Muscle of arm (tissue), 12 donors: ENCODE results near the gene CRY1. TPM values are rescaled to one million over a fixed set of nuclear protein-coding genes. Genes with fewer than 3 reads are reported as not detected.

Source experiments
- DNase-seq: peaks from one replicate; pipeline ENCODE4 v3.0.0-alpha.2; 2013
- polyA plus RNA-seq, 12 donors: library from polyadenylated mRNA; unstranded; fragments of 120-200 nt; gene quantifications; one replicate each; pipeline ENCODE4 v1.2.1, GENCODE V29; 2013; ENCODE audit not compliant: insufficient read length in 12 of 12

CRY1 gene
- polyA plus RNA-seq, 12 donors = 13.3 to 30.3 (median 16.9) TPM; not detected in 1

GRCh38 chr12:106974511-106974910, 118.8 kb downstream of the CRY1 start:
- DNase-seq = no peak

GRCh38 chr12:106973545-106973944, 119.8 kb downstream of the CRY1 start:
- DNase-seq = no peak

GRCh38 chr12:106971065-106971464, 122.3 kb downstream of the CRY1 start:
- no peak for DNase-seq

GRCh38 chr12:106964526-106964925, 128.8 kb downstream of the CRY1 start:
- DNase-seq = no peak

DNA sequence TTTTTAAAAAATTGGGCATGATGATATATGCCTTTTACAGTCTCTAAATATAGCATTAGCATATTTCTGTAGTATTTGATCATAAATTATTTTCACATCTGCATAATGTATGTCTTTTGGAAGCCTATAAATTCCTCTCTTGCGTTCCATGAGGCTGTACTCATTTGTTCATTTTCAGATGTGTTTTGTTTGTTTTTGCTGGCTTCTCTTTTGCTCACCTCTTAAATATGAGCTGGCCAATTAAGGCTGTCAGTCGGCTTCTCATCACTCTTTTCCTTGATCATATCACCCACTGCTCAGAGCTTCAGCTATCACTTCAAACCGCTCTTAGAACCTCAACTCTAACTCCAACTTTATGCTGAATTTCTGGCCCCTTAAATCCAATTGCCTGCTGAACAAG, 131.1 kb downstream of the CRY1 start:
- no peak for DNase-seq

DNA sequence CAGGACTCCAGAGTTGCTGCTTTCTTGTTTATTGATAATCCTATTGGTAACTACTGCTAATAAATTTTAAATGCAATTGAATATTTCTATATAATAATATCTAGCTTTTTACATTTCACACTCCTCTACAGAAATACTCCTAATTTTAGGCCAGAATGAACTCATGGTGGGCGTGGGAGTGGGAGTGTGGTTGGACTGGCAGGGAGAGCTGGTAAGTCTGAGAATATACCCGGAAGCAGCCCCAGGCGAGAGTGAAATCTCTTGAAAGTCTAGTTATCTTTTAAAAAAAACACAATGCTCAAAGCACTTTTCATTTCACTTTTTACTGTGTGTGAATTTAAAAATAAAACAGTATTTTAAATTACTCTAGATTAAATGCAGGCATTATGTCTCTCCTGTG, 132.9 kb downstream of the CRY1 start:
- DNase-seq = no peak

DNA sequence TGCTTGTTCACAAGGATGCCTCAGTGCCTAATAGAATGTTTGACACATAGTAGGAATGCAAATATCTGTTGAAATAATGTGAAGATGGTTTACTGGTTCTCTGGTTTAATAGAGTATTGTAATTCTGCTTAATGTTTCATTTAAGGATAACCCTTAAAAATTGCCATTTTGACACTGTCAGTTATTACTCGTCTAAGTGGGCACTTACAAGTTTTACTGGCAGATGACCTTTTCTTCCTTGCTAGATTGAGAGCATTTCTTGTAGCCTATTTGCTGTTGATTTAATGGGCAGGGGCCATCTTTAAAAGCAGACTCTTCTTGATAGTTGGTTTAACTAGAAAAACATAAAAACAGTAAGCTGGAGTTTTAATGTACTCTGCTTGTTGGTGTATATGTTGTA, 135.8 kb downstream of the CRY1 start:
- DNase-seq = no peak

GRCh38 chr12:106956048-106956578, 137.2 kb downstream of the CRY1 start:
- DNase-seq = peak; percentile 76

- peak; percentile 98 for DNase-seq
Observed at GRCh38 chr12:106955377-106956047, 137.8 kb downstream of the CRY1 start, which contains the start of gene TMEM263. TMEM263 (plus strand) TSS chr12:106955907; CDS start chr12:106967117, 11,210 bp downstream.

DNA sequence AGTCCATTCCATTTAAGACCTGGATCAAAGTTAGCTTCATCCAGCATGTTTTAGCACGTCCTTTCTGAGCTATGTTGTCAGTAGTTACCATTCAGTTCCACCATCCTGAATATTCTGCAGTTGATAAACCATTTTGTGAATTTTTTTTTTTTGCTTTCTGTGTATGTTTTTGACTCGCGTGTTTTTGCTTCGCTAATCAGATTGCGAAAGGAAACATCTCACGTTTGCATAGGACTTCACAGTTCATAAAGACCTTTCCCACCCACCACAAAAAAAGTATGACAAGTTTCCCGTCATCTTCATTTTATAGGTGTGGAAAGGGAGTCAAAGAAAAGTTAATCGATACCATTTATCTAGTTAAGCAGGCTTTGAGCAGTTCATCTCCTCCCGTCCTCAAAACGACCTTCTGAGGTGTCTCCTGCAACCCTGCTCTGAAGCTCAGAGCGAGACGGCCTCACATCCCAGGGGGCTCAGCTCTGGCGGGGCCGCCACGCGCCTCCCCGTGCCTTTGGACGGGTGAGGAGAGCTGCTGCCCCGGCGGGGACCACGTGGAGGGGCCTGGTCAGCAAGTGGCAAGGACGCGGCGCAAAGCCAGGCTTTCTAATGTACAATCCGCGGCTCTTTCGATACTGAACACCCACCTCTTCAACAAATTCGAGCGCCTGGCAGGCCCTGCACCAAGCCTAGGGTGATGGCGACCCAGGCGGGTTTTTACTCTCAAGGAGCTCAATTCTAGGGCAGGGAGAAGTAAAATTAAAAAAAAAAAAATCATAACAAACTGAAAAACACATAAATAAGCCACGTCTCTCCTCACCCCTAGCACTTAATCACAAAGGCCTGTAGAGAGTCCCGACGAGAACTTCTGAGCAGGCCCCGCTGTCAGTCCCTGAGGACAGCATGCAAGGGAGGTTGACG, 138.6 kb downstream of the CRY1 start:
- no peak for DNase-seq

- DNase-seq = no peak
Observed at GRCh38 chr12:106953352-106954250, 139.7 kb downstream of the CRY1 start.

DNA sequence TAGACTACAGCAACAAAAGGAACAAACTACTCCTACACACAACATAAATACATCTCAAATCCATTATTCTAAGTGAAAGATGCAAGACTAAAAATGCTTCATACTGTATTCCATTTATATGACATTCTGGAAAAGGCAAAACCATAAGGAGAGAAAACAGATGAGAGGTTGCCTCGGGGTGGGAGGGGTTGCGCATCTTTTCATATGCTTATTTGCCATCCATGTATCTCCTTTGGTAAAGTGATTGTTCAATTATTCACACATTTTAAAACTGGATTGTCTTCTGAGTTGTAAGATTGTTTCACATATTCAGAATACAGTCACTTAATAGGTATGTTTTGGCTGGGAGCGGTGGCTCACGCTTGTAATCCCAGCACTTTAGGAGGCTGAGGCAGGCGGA, 142.8 kb downstream of the CRY1 start:
- no peak for DNase-seq

- DNase-seq = no peak
Observed at GRCh38 chr12:106947461-106947860, 145.9 kb downstream of the CRY1 start.

DNA sequence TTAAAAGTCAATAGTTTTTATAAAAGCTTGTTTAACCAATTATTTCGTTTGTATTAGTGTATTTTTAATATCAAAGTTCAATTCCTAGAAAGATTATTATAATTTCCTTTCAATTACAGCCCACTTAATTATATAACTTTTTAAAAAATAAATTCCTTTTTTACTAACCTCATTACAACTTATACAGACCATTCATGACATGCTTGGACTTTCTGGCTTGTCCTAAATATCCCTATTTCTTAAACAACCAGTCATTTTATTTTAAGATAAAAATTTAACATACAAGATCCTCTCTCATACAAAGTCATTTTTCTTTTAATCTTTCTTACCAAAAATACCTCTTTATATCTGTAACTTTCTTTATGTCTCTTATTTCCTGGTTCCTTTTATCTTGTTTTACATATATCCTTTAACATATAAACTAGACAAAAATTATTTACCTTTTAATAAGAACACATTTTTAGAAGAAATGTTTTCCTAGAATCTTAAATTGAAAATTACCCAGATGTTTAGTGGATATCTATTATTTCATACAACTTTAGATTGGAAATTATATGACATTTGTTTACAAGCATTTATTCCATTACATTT, 148.0 kb downstream of the CRY1 start:
- no peak for DNase-seq

DNA sequence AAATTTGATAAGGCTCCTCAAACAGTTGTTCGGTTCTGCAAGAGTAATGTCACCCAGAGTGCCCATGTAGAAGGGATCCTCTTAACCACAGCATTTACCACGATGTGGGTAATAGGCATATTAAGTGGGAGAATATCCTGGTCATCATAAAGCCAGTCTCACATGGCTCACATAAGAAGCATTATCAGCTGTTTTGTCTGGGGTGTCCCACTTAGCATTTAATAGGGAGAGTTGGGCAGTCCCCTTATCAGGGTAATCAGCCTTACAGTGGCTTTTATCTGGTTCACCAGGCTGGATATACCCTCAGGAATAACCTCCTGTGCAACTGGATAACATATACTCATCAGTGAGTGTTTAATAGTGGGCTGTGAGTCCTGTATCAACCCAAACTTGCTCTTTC, 150.6 kb downstream of the CRY1 start:
- no peak for DNase-seq

- DNase-seq = no peak
Observed at GRCh38 chr12:106941481-106942156, 151.7 kb downstream of the CRY1 start.
